GM21786 (cell line): Measurements from ENCODE around the gene PARP6.
"Not testable (repeated sequence)": the region's sequence is repeated elsewhere in the genome, so short reads cannot be mapped to it uniquely, and the experiment has no call there.

Source experiments
- ATAC-seq: cut with Tn5 transposase; IDR thresholded peaks from one replicate; pipeline ENCODE4 v1.9.1; 2021; ENCODE audit not compliant: unreplicated experiment

Gene PARP6

GRCh38 chr15:72280751-72281150 lies 8.4 kb upstream of the PARP6 start:
- ATAC-seq: no peak

DNA sequence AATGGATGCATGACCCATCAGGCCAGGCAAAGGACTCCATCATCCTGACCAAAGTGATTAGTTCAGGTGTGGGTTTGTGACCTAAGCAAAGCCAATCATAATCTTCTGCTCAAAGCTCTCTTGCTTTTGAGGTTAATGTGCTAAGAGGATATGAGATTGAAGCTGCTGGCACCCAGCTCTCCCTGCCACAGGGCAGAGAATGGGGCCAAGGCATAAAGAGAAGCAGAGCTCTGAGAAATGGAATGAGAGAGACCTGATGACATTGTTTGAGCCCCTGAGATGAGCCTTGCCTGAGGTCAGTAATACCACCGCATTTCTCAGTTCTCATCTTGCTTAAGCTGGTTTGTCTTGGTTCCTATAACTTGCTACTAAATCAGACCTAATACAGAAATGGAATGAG lies 6.4 kb upstream of the PARP6 start:
- ATAC-seq: no peak

DNA sequence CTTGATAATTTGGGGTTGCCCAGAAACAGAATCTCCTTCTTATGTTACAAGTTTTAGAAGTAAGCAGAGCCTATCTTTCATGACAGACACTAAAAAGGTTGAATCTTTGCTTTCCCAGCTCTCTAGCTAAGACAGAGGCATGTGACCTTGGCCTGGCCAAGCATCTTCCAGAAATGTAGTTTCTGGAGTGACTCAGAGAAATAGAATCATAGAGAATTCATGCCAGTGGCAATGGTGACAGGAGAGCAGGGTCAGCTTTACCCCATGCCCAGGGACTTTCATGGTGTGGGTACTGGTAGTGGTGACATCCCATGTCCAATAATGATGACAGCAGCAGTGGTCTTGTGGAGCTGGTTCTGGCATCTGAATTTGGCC lies 4.0 kb upstream of the PARP6 start:
- no peak for ATAC-seq

GRCh38 chr15:72275635-72276325 lies 3.4 kb upstream of the PARP6 start:
- ATAC-seq: not testable (repeated sequence)

DNA sequence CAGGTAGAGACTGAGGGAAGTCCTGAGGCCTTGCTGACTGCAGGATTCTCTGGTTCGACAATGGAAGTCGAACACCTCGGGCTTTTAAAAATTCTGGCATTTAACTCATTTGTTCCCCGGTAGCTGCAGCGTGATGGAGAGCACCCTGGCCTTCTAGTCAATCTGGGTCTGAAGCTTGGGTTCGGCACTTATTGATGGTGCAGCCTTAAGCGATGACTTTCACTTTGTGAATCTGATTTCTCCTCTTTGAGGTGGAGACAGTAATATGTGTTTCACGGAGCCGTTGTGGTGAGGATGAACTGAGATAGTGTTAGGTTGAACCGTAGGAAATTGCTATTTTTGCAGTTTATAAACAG lies 621 bp upstream of the PARP6 start:
- no peak for ATAC-seq

GRCh38 chr15:72271895-72272212 lies 500 bp downstream of the PARP6 start:
- ATAC-seq: no peak

GRCh38 chr15:72271221-72271620 lies 1.1 kb downstream of the PARP6 start:
- ATAC-seq: no peak

- ATAC-seq: no peak
Observed at GRCh38 chr15:72269739-72270138, 2.6 kb downstream of the PARP6 start.

- no peak for ATAC-seq
Observed at GRCh38 chr15:72265031-72265430, 7.3 kb downstream of the PARP6 start.

DNA sequence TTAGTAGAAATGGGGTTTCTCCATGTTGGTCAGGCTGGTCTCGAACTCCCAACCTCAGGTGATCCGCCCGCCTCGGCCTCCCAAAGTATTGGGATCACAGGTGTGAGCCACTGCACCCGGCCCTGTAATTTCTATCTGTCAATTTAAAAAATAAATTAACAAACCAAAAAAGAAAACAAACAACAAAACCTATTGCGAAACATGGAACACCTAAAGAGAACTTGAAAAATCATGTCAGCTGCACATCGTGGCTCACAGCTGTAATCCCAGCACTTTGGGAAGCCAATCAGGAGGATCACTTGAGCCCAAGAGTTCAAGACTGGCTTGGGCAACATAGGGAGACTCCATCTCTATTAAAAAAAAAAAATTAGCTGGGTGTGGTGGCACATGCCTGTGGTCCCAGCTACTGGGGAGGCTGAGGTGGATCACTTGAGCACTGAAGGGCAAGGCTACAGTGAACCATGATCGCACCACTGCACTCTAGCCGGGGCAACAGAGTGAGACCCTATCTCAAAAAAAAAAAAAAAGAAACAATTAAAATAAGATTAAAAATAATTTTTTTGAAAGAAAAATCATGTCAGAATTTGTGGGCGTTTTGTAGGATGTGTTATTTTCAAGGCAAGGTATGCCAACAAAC lies 19.6 kb downstream of the PARP6 start:
- ATAC-seq: no peak

DNA sequence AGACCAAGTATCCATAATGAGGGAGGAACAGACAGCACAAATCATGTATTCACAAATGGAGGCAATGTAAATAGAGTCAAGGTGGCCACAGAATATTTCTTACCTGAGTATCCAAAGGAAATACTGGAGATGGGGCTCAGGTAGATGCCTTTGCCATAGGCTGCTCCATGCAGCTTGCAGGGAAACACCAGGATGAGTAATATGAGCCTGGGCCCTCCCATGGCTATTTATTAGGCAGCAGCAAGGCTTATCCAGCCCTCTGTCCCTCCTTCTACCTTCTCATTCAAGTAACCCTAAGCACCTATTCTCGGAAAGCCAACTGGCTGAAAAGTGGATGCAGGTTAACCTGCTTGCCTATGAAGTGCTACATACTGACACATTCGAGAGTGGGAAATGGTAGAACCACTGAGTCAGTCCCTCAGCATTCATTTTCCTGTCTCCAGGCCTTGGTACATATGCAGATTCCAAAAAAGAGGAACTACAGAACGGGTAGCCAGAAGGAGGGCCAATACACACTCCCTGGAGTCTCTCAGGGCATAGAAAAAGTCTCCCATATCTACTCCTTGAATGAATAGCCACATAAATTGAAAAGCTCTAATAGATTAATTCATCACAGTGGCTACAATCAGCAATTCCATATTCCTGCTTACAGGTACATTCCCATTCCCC lies 23.1 kb downstream of the PARP6 start:
- ATAC-seq: no peak

- no peak for ATAC-seq
Observed at GRCh38 chr15:72248514-72248913, 23.8 kb downstream of the PARP6 start.

- ATAC-seq: no peak
Observed at GRCh38 chr15:72242775-72243370, 29.5 kb downstream of the PARP6 start.

GRCh38 chr15:72239652-72240051 lies 32.7 kb downstream of the PARP6 start:
- no peak for ATAC-seq

DNA sequence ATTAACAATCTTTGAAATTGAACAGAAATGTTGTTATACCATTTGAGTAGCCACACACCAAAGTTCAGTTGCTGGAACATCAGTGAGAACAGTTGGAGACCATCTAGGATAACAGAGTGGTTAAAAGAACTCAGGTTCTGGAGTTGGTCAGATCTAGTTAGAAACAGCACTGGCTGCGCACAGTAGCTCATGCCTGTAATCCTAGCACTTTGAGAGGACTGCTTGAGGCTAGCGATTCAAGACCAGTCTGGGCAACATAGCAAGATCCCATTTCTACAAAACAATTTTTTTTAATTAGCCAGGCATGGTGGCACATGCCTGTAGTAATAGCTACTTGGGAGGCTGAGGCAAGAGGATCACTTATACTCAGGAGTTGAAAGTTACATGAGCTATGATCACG lies 33.8 kb downstream of the PARP6 start:
- ATAC-seq: no peak

GRCh38 chr15:72237853-72238224 lies 34.5 kb downstream of the PARP6 start:
- ATAC-seq: no peak

DNA sequence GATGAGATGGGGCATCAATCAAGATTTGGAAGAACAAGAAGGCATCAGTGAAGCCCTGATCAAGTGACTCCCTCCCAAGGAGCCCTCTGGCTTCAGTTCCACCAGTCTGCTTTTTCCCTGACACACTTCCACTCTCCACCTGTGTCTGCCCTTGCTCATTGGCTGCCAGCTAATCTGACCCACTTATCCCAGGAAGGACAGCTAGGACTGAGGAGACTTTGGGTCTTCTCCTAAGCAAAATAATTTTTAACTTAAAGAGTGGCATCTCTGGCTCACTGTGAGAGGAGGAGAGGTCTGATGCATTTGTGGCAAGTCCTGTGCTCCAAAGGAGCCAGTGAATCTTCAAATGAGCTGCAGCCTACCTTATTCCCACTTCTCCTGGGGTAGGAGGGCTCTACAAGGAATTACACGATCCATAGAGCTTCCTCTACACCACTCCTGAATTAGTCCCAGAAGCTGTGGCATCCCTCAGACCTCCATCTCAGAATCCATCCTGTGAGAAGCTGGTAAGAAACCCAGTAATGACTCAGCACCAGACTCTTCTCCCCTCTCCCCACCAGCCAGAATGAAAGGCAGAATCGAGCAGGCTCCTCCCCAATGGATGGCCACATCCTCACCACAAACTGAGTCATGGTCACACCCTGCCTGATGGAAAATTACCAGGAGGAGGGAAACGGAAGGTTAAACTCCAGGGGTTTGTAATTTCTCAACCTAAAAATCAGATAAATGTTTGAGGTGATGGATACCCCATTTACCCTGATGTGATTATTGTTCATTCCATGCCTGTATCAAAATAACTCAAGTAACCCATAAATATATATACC lies 35.1 kb downstream of the PARP6 start:
- ATAC-seq: peak; percentile 80

DNA sequence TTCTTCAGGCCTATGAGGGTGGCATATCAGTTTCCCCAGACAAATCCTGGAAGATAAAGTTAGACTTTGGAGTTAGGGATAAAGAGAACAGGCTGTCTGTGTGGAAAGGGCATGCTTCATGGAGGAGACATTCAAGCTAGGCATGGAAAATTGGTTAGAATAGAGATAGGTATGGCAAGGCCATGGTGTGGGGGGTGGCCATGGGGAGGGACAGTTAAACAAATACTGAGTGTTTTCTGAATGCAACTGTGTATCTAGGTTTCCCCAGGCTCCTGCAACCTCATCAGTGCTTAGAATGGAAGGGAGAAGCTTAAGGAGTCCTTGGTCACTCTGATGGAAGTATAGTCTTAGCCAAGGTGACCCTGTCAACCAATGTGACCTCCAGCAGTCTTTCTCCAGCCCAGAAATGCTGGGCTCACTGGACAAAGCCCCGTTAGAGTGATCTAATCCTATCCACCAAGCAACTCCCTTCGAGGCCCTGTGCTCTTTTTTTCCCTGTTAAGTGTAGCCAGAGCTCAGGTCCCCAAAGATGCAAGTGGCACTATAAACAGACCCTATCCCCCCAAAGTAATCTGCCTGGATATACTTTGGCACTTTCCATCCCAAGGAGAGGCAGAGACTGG lies 35.9 kb downstream of the PARP6 start:
- no peak for ATAC-seq

- no peak for ATAC-seq
Observed at GRCh38 chr15:72235298-72235697, 37.1 kb downstream of the PARP6 start.

GRCh38 chr15:72233769-72234168 lies 38.6 kb downstream of the PARP6 start:
- no peak for ATAC-seq
